LoVo (cell line): ENCODE measurements around the gene FNDC5.
A peak's percentile ranks its signal among the peaks of the same experiment; 100 is the strongest.

Experiments used
- DNase-seq: peaks from one replicate; pipeline ENCODE4 v3.0.0-alpha.2; 2016; ENCODE audit warnings: low spot score

FNDC5 gene

DNA sequence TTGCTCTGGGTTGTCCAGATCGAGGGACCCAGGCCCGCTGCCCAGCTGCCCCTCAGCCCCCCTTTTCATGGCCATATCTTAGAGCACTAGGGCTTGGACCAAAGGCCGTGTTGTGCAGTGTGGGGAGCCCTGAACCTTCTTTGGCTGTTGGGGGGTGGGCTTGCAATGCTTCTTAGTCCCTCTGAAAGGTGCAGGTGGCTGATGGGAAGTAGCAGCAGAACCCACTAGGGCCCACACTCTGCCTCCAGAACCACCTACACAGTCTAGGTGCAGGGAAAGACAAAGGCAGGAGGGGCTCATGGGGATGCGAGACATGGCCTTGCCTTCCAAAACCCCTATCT lies 13.3 kb upstream of the FNDC5 start:
- no peak for DNase-seq

DNA sequence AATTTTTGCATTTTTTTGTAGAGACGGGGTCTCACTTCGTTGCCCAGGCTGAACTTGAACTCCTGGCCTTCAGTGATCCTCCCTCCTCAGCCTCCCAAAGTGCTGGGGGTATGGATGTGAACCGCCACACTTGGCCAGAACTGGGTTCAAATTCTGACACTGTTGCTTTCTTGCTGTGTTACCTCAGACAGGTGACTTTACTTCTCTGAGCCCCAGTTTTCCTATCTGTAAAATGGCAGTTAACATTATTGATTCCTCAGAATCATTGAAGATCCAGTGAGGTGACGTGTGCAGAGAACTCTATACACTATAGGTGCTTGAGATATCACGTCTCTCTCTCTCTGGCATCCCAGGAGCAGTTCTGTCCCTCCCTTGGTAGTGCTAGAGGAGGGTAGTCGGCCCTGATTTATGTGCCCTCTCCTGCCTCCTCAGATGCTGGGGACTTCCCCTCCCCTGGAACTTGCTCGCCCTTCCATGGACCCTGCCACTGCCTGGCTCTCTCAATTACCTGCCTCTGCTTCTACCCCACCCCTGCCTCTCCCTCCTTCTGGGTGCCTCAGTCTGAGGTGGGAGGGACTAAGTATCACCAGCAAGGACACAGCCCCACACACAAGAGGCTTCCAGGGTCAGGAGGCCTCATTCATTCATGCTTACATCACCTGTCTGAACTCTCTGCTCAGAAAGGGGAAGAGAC lies 12.8 kb upstream of the FNDC5 start:
- DNase-seq: no peak

DNA sequence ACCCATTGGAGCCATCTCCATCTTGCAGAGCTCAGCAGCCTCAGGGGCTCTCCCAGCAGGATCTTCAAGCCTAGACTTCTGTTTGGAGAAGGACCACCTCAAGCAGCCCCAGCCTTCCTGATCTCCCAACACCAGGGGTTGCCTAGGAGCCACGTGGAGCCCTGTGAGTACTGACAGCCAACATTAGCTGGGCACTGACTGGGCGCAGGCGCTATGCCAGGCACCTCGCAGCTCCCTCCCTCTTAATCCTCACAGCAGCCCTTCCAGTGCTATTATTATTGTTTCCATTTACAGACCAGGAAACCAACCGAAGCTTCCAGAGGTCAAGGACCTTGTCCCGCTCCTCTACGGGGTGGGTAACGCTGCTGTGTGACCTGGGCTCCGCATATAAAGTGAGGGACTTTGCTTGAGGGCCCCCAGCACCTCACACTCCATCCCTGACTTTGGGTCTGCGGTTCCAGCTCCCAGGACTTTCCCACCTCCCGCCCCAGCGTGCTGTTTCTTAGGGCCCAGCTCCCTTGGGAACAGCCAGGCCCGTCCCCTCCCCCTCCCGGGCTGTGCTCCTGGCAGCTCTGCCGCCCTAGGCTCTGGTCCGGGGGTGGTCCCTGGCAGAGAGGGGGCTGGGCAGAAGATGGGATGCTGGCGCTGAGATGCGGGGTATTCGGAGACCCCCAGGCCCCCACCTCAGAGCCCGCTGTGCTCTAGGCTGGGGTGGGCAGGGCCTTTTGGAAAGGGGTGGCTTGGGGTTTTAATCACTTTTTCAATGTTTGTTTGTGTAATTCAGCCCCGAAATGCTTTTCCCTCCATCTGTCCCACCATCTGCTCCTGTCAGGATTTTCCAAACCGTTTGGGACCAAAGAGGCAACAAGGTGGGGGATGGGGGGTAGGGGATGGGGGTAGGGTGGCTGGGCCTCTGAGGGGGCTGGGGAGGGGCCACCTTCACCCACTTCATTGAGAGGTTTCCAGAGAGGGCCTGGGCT lies 11.4 kb upstream of the FNDC5 start:
- no peak for DNase-seq

GRCh38 chr1:32881291-32881690 lies 10.6 kb upstream of the FNDC5 start:
- DNase-seq: no peak

GRCh38 chr1:32878637-32879041 lies 7.9 kb upstream of the FNDC5 start:
- DNase-seq: no peak

GRCh38 chr1:32878183-32878582 lies 7.5 kb upstream of the FNDC5 start:
- DNase-seq: no peak

GRCh38 chr1:32877211-32878110 lies 6.7 kb upstream of the FNDC5 start:
- no peak for DNase-seq

DNA sequence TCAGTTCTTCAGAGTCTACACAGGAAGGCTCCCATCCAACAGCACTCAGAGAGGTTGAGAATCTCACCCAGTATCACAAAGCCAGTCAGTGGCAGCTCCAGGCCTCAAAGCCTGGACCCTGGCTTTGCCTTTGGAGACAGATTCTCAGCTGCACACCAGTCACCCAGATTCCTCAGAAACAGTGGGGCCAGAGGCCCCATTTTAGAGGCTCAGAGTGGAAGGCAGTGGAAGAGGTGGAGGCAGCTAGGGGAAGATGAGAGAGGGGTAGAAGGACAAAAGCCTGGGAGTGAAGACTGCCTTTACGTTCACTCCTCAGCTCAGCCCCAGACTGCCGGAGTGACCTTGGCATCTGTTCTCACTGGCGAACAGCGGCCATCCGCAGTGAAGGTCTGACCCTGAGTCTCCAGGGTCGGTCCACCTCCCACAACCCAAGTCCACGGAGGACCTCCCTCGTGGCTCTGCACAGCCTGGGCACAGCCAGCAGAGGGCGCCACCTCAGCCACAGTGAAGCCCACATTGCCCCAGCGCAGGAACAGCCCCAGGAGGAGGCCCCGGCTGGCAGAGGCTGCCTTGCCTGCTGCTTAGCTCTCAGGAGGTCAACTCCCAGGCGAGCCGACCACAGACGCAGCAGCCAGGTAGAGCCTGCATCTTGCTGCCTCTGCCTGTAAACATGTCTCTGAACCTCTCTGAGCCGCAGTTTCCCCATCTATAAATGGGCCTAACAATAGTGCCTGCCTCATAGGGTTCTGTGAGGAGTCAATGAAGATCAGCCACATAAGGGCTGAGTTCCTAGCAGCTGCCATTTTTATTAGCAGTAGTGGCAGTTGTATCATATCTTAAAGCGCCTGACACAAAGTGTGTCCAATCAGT lies 5.9 kb upstream of the FNDC5 start:
- DNase-seq: peak; percentile 37

- DNase-seq: no peak
These were observed 4.4 kb upstream of the FNDC5 start for GRCh38 chr1:32874860-32875752.

GRCh38 chr1:32873484-32873883 lies 2.8 kb upstream of the FNDC5 start:
- DNase-seq: no peak

DNA sequence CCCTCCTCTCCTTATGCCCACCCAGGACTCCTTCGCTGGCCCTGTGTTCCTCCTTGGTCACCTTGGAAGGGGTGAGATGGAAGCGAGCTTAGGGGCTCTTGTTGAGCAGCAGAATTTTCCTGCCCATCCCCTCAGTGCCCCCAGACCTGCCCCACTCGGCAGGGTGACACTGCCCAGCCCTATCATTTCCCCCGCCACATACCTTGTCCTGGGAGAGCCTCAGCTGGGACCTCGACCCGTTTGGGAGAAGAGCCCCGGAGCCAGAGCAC lies 1.4 kb upstream of the FNDC5 start:
- no peak for DNase-seq

DNA sequence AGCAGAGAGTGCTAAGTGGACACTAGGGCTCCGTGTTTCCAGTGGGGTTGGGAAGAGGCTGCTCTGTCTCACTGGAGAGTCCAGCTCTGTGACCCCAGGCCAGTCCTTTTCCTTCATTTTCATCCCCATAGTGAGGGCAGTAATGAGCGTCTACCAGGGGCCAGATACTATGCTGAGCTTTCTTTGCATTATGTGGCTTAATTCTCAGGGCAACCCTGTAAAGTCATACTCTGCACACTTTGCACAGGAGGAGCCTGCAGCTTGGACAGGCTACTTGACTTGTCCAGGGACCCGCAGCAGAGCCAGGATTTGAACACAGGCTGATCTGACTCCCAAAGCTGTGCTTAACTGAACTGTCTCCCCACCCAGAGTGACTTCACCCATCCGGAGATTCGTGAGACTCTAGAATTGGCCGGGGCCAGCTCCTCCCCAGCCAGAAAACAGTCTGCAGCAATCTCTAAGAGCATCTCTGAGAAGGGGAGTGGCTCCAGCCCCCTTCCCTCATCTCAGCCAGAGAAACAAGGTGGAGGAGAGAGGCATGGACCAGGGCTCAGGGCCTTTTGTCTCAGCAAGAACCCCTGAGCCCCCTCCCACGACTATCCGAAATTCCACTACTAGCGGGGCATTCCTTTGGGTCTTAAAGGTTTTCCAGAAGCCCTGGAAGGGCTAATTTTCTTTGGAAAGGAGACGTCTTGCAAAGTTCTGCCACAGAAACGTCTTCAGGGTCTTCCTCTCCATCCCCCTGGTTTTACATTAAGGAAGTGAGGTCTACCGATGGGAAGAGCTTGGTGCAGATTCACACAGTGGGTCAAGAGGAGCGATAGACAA lies 866 bp upstream of the FNDC5 start:
- no peak for DNase-seq

GRCh38 chr1:32869923-32870614 lies 643 bp downstream of the FNDC5 start:
- no peak for DNase-seq

- no peak for DNase-seq
These were observed 1.8 kb downstream of the FNDC5 start for GRCh38 chr1:32868806-32869455.

- DNase-seq: no peak
These were observed 2.6 kb downstream of the FNDC5 start for GRCh38 chr1:32868085-32868484.

DNA sequence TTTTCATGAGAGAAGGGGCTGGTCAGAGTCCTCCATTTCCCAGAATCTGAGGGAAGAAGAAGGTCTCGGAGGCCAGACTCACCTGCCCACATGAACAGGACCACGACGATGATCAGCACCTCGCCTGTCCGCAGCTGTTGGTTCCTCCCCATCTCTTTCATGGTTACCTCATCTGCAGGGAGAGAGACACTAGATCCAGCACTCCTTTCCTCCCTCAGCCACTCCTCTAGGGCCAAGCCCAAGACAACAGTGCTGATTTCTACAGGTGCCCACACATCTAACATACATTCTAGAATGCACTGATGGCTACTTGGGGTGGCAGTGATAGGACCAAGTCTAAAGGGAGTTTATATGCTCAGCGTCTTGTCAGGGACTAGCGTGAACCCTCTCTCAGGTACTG lies 3.0 kb downstream of the FNDC5 start:
- DNase-seq: no peak

DNA sequence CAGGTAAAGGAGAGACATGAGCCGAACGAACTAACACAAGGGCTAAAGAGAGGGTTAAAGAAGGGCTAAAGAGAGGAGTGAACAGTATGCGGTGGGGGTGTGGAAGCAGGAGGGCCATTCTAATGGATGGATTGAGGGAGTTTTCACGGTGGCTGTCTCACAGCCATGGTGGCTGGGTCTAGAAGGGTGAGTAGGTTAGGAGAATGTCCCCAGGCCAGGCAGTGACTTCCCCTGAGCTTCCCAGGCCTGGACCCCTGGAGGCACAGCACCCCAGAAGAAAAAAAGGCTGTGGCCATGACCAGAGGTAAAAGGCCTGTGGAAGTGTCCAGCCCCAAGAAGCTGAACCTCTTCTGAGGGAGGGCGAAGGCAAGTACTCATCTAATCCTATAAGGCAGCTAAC lies 3.6 kb downstream of the FNDC5 start:
- no peak for DNase-seq

GRCh38 chr1:32865639-32866405 lies 4.9 kb downstream of the FNDC5 start:
- no peak for DNase-seq
